VCaP (cell line): ENCODE measurements around the gene EGFLAM.
A peak's percentile ranks its signal among the peaks of the same experiment; 100 is the strongest.

Experiments
- H3K27ac ChIP-seq: fragments of 450-650 bp; 2 replicates; pipeline ENCODE4 v1.5.1; 2017
- TF ChIP-seq, protein P1 (sequence below): fragments of 450-650 bp; conservative IDR thresholded peaks from 2 replicates; pipeline ENCODE4 v1.5.1; 2017; ENCODE audit warnings: mild to moderate bottlenecking, moderate library complexity

EGFLAM gene

GRCh38 chr5:38403877-38404635 is 145.7 kb downstream of the EGFLAM start:
- TF ChIP-seq, protein P1, sequence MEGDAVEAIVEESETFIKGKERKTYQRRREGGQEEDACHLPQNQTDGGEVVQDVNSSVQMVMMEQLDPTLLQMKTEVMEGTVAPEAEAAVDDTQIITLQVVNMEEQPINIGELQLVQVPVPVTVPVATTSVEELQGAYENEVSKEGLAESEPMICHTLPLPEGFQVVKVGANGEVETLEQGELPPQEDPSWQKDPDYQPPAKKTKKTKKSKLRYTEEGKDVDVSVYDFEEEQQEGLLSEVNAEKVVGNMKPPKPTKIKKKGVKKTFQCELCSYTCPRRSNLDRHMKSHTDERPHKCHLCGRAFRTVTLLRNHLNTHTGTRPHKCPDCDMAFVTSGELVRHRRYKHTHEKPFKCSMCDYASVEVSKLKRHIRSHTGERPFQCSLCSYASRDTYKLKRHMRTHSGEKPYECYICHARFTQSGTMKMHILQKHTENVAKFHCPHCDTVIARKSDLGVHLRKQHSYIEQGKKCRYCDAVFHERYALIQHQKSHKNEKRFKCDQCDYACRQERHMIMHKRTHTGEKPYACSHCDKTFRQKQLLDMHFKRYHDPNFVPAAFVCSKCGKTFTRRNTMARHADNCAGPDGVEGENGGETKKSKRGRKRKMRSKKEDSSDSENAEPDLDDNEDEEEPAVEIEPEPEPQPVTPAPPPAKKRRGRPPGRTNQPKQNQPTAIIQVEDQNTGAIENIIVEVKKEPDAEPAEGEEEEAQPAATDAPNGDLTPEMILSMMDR: no peak
- no peak overlapping the region for H3K27ac ChIP-seq

- TF ChIP-seq, protein P1: peak; percentile 90
- no peak overlapping the region for H3K27ac ChIP-seq
These were observed 146.4 kb downstream of the EGFLAM start for GRCh38 chr5:38404667-38405276.

DNA sequence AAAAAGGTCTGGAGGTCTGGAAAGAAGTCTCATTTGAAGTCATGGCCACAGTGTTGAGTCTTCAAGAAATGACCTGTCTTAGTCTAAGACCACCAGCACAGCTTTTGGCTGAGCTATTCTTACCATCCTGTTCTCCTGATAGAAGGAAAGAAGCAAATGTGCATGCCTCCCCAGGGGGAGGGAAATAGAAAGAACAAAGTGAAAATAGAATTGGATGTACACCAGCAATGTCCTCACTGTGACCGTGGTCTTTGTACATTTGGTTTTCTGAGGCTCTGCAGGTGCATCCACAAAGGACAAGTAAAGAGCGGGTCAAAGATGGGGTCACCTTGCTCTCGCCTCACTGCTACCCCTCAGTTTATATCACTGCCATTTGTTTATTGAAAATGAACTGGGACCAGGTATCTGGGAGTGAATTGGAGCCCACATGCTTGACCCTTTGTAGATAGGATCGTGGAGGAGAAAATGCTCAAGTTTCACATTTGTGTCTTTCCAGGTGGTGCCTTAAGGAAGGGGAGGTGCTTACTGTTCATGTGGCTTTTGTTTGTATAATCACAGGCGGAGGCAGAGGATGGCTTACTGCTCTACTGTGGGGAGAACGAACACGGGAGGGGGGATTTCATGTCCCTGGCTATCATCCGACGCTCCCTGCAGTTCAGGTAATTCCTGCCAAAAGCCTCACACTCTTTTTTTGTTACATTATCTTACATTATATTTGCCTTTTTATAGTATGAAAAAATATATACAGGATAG is 150.3 kb downstream of the EGFLAM start:
- TF ChIP-seq, protein P1: no peak
- no peak overlapping the region for H3K27ac ChIP-seq

DNA sequence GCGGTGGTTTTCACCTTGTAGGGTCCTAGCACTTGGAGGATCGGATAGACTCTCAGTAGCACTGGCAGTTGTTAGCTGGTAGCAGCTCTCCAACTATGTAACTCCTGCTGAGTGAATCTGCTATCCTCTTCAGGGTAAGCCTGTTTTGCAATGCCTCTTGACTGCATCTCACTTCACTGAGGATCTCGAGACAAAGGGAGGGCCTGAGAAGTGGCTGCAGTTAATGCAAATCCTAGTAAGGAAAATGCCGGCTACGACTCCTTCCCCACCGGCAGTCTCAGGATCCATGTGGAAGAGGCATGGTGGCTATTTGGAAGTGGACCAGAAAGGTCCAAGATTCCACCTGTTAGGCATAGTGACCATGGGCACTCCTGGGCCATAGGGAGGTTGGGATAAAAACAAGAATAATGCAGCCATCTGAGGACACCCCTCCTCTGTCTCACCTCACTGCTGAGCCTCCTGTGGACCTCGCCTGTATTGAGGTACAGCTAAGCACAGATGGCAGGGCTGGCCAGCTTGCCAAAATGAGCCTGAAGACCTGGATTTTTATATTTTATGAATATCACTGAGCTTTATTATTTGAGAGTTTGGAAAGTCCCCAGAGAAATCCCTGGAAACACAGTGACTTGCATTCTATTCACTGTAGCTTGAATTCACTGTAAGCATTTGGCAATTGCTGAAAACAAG is 152.1 kb downstream of the EGFLAM start:
- TF ChIP-seq, protein P1: no peak
- no peak overlapping the region for H3K27ac ChIP-seq

DNA sequence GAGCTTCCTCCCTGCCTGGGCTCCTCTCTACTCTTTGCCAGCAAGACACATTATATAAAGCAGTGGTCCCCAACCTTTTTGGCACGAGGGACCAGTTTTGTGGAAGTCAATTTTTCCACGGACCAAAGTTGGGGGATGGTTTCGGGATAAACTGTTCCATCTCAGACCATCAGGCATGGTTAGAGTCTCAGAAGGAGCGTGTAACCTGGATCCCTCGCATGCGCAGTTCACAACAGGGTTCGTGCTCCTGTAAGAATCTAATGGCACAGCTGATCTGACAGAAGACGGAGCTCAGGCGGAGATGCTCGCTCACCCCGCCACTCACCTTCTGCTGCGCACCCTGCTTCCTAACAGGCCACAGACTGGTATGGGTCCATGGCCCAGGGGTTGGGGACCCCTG is 155.3 kb downstream of the EGFLAM start:
- no peak overlapping the region for H3K27ac ChIP-seq
- TF ChIP-seq, protein P1: no peak

DNA sequence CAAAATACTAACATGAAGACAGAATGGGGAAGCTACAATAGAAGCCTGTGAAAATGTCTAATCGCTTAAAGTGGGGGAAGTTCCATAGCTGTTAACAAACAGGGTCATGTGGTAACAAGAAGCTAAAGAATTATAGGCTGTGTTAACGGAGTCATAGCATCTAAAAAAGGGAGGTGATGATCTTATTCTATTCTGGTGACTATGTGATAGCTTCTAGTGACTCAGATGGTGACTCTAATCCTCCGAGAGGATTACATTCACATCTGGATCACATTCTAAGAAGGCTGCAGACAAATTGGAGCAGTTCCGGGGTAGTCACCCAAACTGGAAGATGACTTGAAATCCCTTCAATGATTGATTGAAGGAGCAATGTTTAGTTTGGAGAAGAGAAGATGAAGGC is 156.0 kb downstream of the EGFLAM start:
- TF ChIP-seq, protein P1: no peak
- H3K27ac ChIP-seq: no peak overlapping the region

- peak overlapping the region; percentile 47; the same call in 1 of the 2 replicates for H3K27ac ChIP-seq
These were observed 157.4 kb downstream of the EGFLAM start for GRCh38 chr5:38415772-38416171.
